NCI-H510A (cell line): Measurements from ENCODE around the gene PTK6.
"Not testable (repeated sequence)": the region's sequence is repeated elsewhere in the genome, so short reads cannot be mapped to it uniquely, and the experiment has no call there.

ENCODE experiments used
- DNase-seq: peaks from one replicate; lab custom pipeline; 2025; lab: John Stamatoyannopoulos, UW

PTK6 gene

GRCh38 chr20:63568986-63569949 is 32.1 kb upstream of the PTK6 start:
- no peak for DNase-seq

GRCh38 chr20:63568170-63568981 is 31.2 kb upstream of the PTK6 start:
- no peak for DNase-seq

- DNase-seq = no peak
Measured at GRCh38 chr20:63567386-63568169, 30.4 kb upstream of the PTK6 start.

- no peak for DNase-seq
Measured at GRCh38 chr20:63567136-63567385, 29.9 kb upstream of the PTK6 start.

GRCh38 chr20:63566395-63567135 is 29.4 kb upstream of the PTK6 start:
- DNase-seq = no peak

- no peak for DNase-seq
Measured at GRCh38 chr20:63565699-63566335, 28.6 kb upstream of the PTK6 start.

GRCh38 chr20:63565021-63565698 is 28.0 kb upstream of the PTK6 start:
- no peak for DNase-seq

- no peak for DNase-seq
Measured at GRCh38 chr20:63564036-63564810, 27.0 kb upstream of the PTK6 start.

- no peak for DNase-seq
Measured at GRCh38 chr20:63563225-63563935, 26.2 kb upstream of the PTK6 start.

GRCh38 chr20:63562461-63563224 is 25.5 kb upstream of the PTK6 start:
- no peak for DNase-seq

GRCh38 chr20:63561624-63562396 is 24.6 kb upstream of the PTK6 start:
- no peak for DNase-seq

- no peak for DNase-seq
Measured at GRCh38 chr20:63560856-63561609, 23.9 kb upstream of the PTK6 start.

- no peak for DNase-seq
Measured at GRCh38 chr20:63560333-63560805, 23.2 kb upstream of the PTK6 start.

- not testable (repeated sequence) for DNase-seq
Measured at GRCh38 chr20:63559485-63560332, 22.5 kb upstream of the PTK6 start.

GRCh38 chr20:63558804-63559484 is 21.8 kb upstream of the PTK6 start:
- DNase-seq = no peak
